Ramos (cell line): Measurements from ENCODE around the gene IFIH1.

ENCODE experiments used
- in situ Hi-C: fragments of 300-500 bp; cut with MboI; formaldehyde crosslinking; loops from one replicate; pipeline ENCODE4 v1.14.3; 2022; ENCODE audit warnings: low sequenced_read_pairs; ENCODE audit not compliant: unreplicated experiment

Gene IFIH1

GRCh38 chr2:162318328-162319180 lies at the start of gene IFIH1:
IFIH1 (minus strand) TSS chr2:162318684; CDS start chr2:162318307, 377 bp downstream.
- in situ Hi-C loops, result no loop called here

- in situ Hi-C loops, result no loop called here
These were observed 46.9 kb upstream of the IFIH1 start for GRCh38 chr2:162365392-162365791.

GRCh38 chr2:162344617-162344950 lies 26.1 kb upstream of the IFIH1 start:
- in situ Hi-C loops, result no loop called here

GRCh38 chr2:162343824-162344616 lies 25.5 kb upstream of the IFIH1 start, which contains the start of gene GCA:
GCA (plus strand) TSS chr2:162344132; CDS start chr2:162344249, 117 bp downstream.
- in situ Hi-C loops, result no loop called here

GRCh38 chr2:162343492-162343823 lies 25.0 kb upstream of the IFIH1 start:
- in situ Hi-C loops, result no loop called here

GRCh38 chr2:162342841-162343240 lies 24.4 kb upstream of the IFIH1 start:
- in situ Hi-C loops, result no loop called here

GRCh38 chr2:162342321-162342720 lies 23.8 kb upstream of the IFIH1 start:
- in situ Hi-C loops, result no loop called here

GRCh38 chr2:162340822-162341221 lies 22.3 kb upstream of the IFIH1 start:
- in situ Hi-C loops, result no loop called here

- in situ Hi-C loops, result no loop called here
These were observed 19.4 kb upstream of the IFIH1 start for GRCh38 chr2:162337868-162338267.

GRCh38 chr2:162333968-162334367 lies 15.5 kb upstream of the IFIH1 start:
- in situ Hi-C loops, result no loop called here

GRCh38 chr2:162330881-162331280 lies 12.4 kb upstream of the IFIH1 start:
- in situ Hi-C loops, result no loop called here

- in situ Hi-C loops, result no loop called here
These were observed 10.1 kb upstream of the IFIH1 start for GRCh38 chr2:162328424-162329157.

GRCh38 chr2:162327806-162328205 lies 9.3 kb upstream of the IFIH1 start:
- in situ Hi-C loops, result no loop called here

GRCh38 chr2:162327134-162327769 lies 8.8 kb upstream of the IFIH1 start:
- in situ Hi-C loops, result no loop called here

GRCh38 chr2:162324953-162325352 lies 6.5 kb upstream of the IFIH1 start:
- in situ Hi-C loops, result no loop called here

- in situ Hi-C loops, result no loop called here
These were observed 2.5 kb upstream of the IFIH1 start for GRCh38 chr2:162320864-162321517.

- in situ Hi-C loops, result no loop called here
These were observed 590 bp downstream of the IFIH1 start for GRCh38 chr2:162317861-162318327.

GRCh38 chr2:162317058-162317742 lies 1.3 kb downstream of the IFIH1 start:
- in situ Hi-C loops, result no loop called here

GRCh38 chr2:162316590-162316989 lies 1.9 kb downstream of the IFIH1 start:
- in situ Hi-C loops, result no loop called here
